H1 (cell line): ENCODE data around the gene VIT. TPM values are rescaled to one million over a fixed set of nuclear protein-coding genes. Genes with fewer than 3 reads are reported as not detected.

ENCODE experiments used
- CTCF ChIA-PET: fragments of 300-600 bp; sonication (Branson Sonifier 250); formaldehyde crosslinking; loops from one replicate; lab custom pipeline; 2021; ENCODE audit not compliant: partially characterized antibody; lab: Charles Lee
- POLR2A ChIA-PET: fragments of 300-600 bp; sonication (Branson Sonifier 250); formaldehyde crosslinking; loops from one replicate; lab custom pipeline; 2021; ENCODE audit warnings: inconsistent platforms; ENCODE audit not compliant: partially characterized antibody; lab: Charles Lee
- DNase-seq, 2 experiments: peaks; one replicate each; pipeline versions ENCODE4 v3.0.0 to v3.0.0-alpha.2; 2010 to 2022; ENCODE audit warnings: low spot score in 2 of 2, low read depth in 1 of 2, mixed read lengths in 1 of 2
- FAIRE-seq: peaks from 2 replicates; lab custom pipeline; 2011; peaks lifted over from hg19 to GRCh38; lab: Jason Lieb, UNC
- H2AFZ ChIP-seq: 2 replicates; pipeline ENCODE4 v1.8.1; 2012; ENCODE audit warnings: low read length, inconsistent platforms
- H2AK5ac ChIP-seq: 2 replicates; pipeline ENCODE4 v1.6.1; 2013; ENCODE audit warnings: low read depth, low read length
- H2BK120ac ChIP-seq: replicated peaks from 2 replicates; pipeline ENCODE3; 2013; ENCODE audit warnings: low read depth, low read length, inconsistent platforms
- H2BK12ac ChIP-seq: 2 replicates; pipeline ENCODE4 v1.6.1; 2013; ENCODE audit warnings: low read depth, low read length
- H2BK15ac ChIP-seq: 2 replicates; pipeline ENCODE4 v1.6.1; 2013; ENCODE audit warnings: low read length
- H2BK20ac ChIP-seq: 2 replicates; pipeline ENCODE4 v1.6.1; 2013; ENCODE audit warnings: low read length
- H2BK5ac ChIP-seq: 2 replicates; pipeline ENCODE4 v1.6.1; 2013; ENCODE audit warnings: low read depth, low read length
- H3K14ac ChIP-seq: 2 replicates; pipeline ENCODE4 v1.6.1; 2013; ENCODE audit warnings: inconsistent platforms; ENCODE audit not compliant: insufficient read length
- H3K18ac ChIP-seq: 2 replicates; pipeline ENCODE4 v1.6.1; 2013; ENCODE audit warnings: low read length; ENCODE audit errors: extremely low read depth
- H3K23ac ChIP-seq: 2 replicates; pipeline ENCODE4 v1.6.1; 2013; ENCODE audit warnings: inconsistent platforms; ENCODE audit not compliant: insufficient read length
- H3K23me2 ChIP-seq: 2 replicates; pipeline ENCODE4 v1.6.1; 2013; ENCODE audit warnings: low read depth, low read length
- H3K27ac ChIP-seq: 2 replicates; pipeline ENCODE4 v1.6.1; 2011; ENCODE audit warnings: low read depth, low read length, inconsistent platforms
- H3K27me3 ChIP-seq, 4 experiments: replicated peaks in 1 of 4; 1 replicate in 1 of 4; 2 replicates in 3 of 4; pipeline versions ENCODE4 v1.6.1 to v1.8.1; 2011 to 2013; ENCODE audit warnings: low read length in 3 of 4, mild to moderate bottlenecking in 3 of 4, inconsistent platforms in 2 of 4, mixed read lengths in 2 of 4, moderate library complexity in 1 of 4; ENCODE audit not compliant: control insufficient read depth in 3 of 4, insufficient read depth in 3 of 4; ENCODE audit errors: extremely low read depth in 1 of 4
- H3K36me3 ChIP-seq, 4 experiments: 2 replicates each; pipeline versions ENCODE4 v1.6.1 to v1.8.1; 2011 to 2013; ENCODE audit warnings: mild to moderate bottlenecking in 4 of 4, low read length in 3 of 4, moderate library complexity in 2 of 4, control low read depth in 1 of 4, inconsistent platforms in 1 of 4; ENCODE audit not compliant: insufficient read depth in 4 of 4, control insufficient read depth in 2 of 4
- H3K4ac ChIP-seq: replicated peaks from 2 replicates; pipeline ENCODE3; 2013; ENCODE audit warnings: low read length, low read depth, mixed read lengths, inconsistent platforms; ENCODE audit not compliant: insufficient read length
- H3K4me1 ChIP-seq, 4 experiments: replicated peaks in 1 of 4; 1 replicate in 1 of 4; 2 replicates in 3 of 4; pipeline versions ENCODE4 v1.6.1 to v1.8.1; 2011 to 2013; ENCODE audit warnings: low read length in 3 of 4, inconsistent platforms in 2 of 4, mixed read lengths in 1 of 4; ENCODE audit not compliant: insufficient read depth in 4 of 4, control insufficient read depth in 3 of 4
- H3K4me2 ChIP-seq, 2 experiments: 2 replicates each; pipeline versions ENCODE4 v1.6.1 to v1.8.1; 2011 to 2013; ENCODE audit warnings: low read depth in 2 of 2, low read length in 2 of 2, control low read depth in 1 of 2, inconsistent platforms in 1 of 2, mild to moderate bottlenecking in 1 of 2; ENCODE audit not compliant: insufficient read depth in 1 of 2
- H3K4me3 ChIP-seq, 4 experiments: fragments of 200-600, 300-600 bp in 1 of 4; sonication (generic), shearing (Covaris generic), sonication (Bioruptor Twin) in 1 of 4; 2 replicates each; pipeline versions ENCODE4 v1.5.1 to v1.8.1; 2011 to 2016; ENCODE audit warnings: low read length in 4 of 4, low read depth in 3 of 4, control low read depth in 2 of 4, inconsistent platforms in 2 of 4, mild to moderate bottlenecking in 2 of 4, mixed read lengths in 1 of 4, moderate library complexity in 1 of 4; ENCODE audit not compliant: insufficient read depth in 2 of 4; ENCODE audit errors: extremely low read depth in 1 of 4
- H3K56ac ChIP-seq: replicated peaks from 2 replicates; pipeline ENCODE3; 2013; ENCODE audit warnings: low read depth, mild to moderate bottlenecking, mixed read lengths, low read length, inconsistent platforms; ENCODE audit not compliant: insufficient read length
- H3K79me1 ChIP-seq: 2 replicates; pipeline ENCODE4 v1.6.1; 2013; ENCODE audit warnings: low read depth, low read length, control low read depth
- H3K79me2 ChIP-seq, 2 experiments: 2 replicates each; pipeline versions ENCODE4 v1.6.1 to v1.8.1; 2012 to 2013; ENCODE audit warnings: low read length in 2 of 2, mild to moderate bottlenecking in 2 of 2, inconsistent platforms in 1 of 2; ENCODE audit not compliant: insufficient read depth in 2 of 2, control insufficient read depth in 1 of 2
- H3K9ac ChIP-seq, 4 experiments: replicated peaks in 1 of 4; 1 replicate in 1 of 4; 2 replicates in 3 of 4; pipeline versions ENCODE4 v1.6.1 to v1.8.1; 2011 to 2013; ENCODE audit warnings: low read depth in 3 of 4, low read length in 3 of 4, control low read depth in 2 of 4, mild to moderate bottlenecking in 2 of 4, moderate library complexity in 2 of 4, inconsistent platforms in 1 of 4; ENCODE audit errors: extremely low read depth in 1 of 4
- H3K9me3 ChIP-seq, 2 experiments: 2 replicates each; pipeline versions ENCODE4 v1.6.1 to v1.8.1; 2012 to 2013; ENCODE audit warnings: mild to moderate bottlenecking in 2 of 2, moderate library complexity in 2 of 2, control low read depth in 1 of 2, inconsistent platforms in 1 of 2, low read depth in 1 of 2, low read length in 1 of 2, mixed read lengths in 1 of 2; ENCODE audit not compliant: insufficient read depth in 2 of 2
- H4K20me1 ChIP-seq, 2 experiments: replicated peaks in 1 of 2; 2 replicates each; pipeline versions ENCODE3 to v1.8.1; 2011 to 2013; ENCODE audit warnings: inconsistent platforms in 2 of 2, low read length in 2 of 2, mild to moderate bottlenecking in 1 of 2; ENCODE audit not compliant: insufficient read depth in 2 of 2, control insufficient read depth in 1 of 2
- H4K5ac ChIP-seq: 2 replicates; pipeline ENCODE4 v1.6.1; 2013; ENCODE audit warnings: low read length, low read depth, mixed read lengths, inconsistent platforms; ENCODE audit not compliant: insufficient read length
- H4K8ac ChIP-seq: 2 replicates; pipeline ENCODE4 v1.8.0; 2013; ENCODE audit warnings: mild to moderate bottlenecking, moderate library complexity, low read length, inconsistent platforms; ENCODE audit not compliant: insufficient read depth; ENCODE audit errors: extremely low read depth
- H4K91ac ChIP-seq: replicated peaks from 2 replicates; pipeline ENCODE3; 2013; ENCODE audit warnings: low read length, mixed read lengths, inconsistent platforms; ENCODE audit not compliant: insufficient read length
- ASH2L ChIP-seq: fragments of 200-600, 300-600 bp; sonication (generic); IDR thresholded peaks from one replicate; pipeline ENCODE4 v1.7.1; 2017; ENCODE audit warnings: low read length
- CHD1 ChIP-seq: IDR thresholded peaks from 2 replicates; pipeline ENCODE4 v1.6.1; 2012; ENCODE audit warnings: low read depth, low read length, improper control_type of control experiment
- EP300 ChIP-seq, 2 experiments: IDR thresholded peaks; 1 replicate in 1 of 2; 2 replicates in 1 of 2; pipeline ENCODE4 v1.6.1; 2011 to 2012; ENCODE audit warnings: low read depth in 2 of 2, low read length in 2 of 2, mild to moderate bottlenecking in 2 of 2, borderline replicate concordance in 1 of 2, inconsistent platforms in 1 of 2, moderate library complexity in 1 of 2
- HDAC2 ChIP-seq, 2 experiments: fragments of 300-600 bp in 1 of 2; sonication (generic) in 1 of 2; IDR thresholded peaks; 2 replicates each; pipeline ENCODE4 v1.6.1; 2011 to 2012; ENCODE audit warnings: low read depth in 2 of 2, low read length in 2 of 2, mild to moderate bottlenecking in 2 of 2, moderate library complexity in 2 of 2, borderline replicate concordance in 1 of 2, inconsistent platforms in 1 of 2
- RBBP5 ChIP-seq: IDR thresholded peaks from 2 replicates; pipeline ENCODE4 v1.7.1; 2012; ENCODE audit warnings: low read depth, mild to moderate bottlenecking, inconsistent platforms, low read length, moderate library complexity, borderline replicate concordance
- RFX5 ChIP-seq: IDR thresholded peaks from 2 replicates; pipeline ENCODE4 v1.6.1; 2011; ENCODE audit warnings: low read depth, low read length, improper control_type of control experiment, borderline replicate concordance
- SIRT6 ChIP-seq: IDR thresholded peaks from one replicate; pipeline ENCODE4 v1.7.1; 2012; ENCODE audit warnings: low read length, inconsistent platforms
- TBP ChIP-seq: IDR thresholded peaks from 2 replicates; pipeline ENCODE4 v1.6.1; 2011; ENCODE audit warnings: low read depth, low read length, improper control_type of control experiment
- WGBS, 2 experiments: shearing (Covaris generic) in 1 of 2; methylation state at CpG; one replicate each; pipeline versions ENCODE4 v1.1.6 to v1.1.7; 2013 to 2015; ENCODE audit warnings: low lambda C conversion rate in 2 of 2, mixed read lengths in 2 of 2, inconsistent platforms in 1 of 2, low coverage in 1 of 2, missing lambda C conversion rate in 1 of 2; ENCODE audit not compliant: insufficient replicate concordance in 2 of 2, insufficient coverage in 1 of 2, insufficient read length in 1 of 2; ENCODE audit errors: extremely low coverage in 1 of 2, missing lambda C conversion rate in 1 of 2; 5-methylcytosine and 5-hydroxymethylcytosine counted together
- polyA plus RNA-seq, 7 experiments: library from polyadenylated mRNA; depleted of rRNA in 3 of 7; stranded (reverse) in 5 of 7; unstranded in 2 of 7; fragments of >200 nt in 5 of 7; fragments of 200-250 nt in 2 of 7; gene quantifications; 1 replicate in 5 of 7; 2 replicates in 1 of 7; 4 replicates in 1 of 7; pipeline versions ENCODE4 v1.2.1 to v1.2.3, GENCODE V29; 2011 to 2013; ENCODE audit warnings: missing spikeins in 2 of 7, mixed read lengths in 2 of 7
- total RNA-seq: library from RNA; stranded (reverse); fragmentation: NEBNext Ultra II Directional; extraction: Animal tissue kit (Norgen Biotek cat#: 25700); gene quantifications from 2 replicates; pipeline ENCODE4 v1.2.1, GENCODE V29; 2021
- TF ChIP-seq, protein P1 (sequence below): IDR thresholded peaks from 2 replicates; pipeline ENCODE4 v1.6.1; 2011; ENCODE audit warnings: low read length, improper control_type of control experiment
- TF ChIP-seq, protein P2 (sequence below): IDR thresholded peaks from 2 replicates; pipeline ENCODE4 v1.6.1; 2011; ENCODE audit warnings: low read depth, mild to moderate bottlenecking, low read length; ENCODE audit not compliant: insufficient read depth

The VIT gene
- total and polyA plus RNA-seq, 2 of the 8 experiments (the other 6 are each of a cell fraction or from before 2014, with no cell fraction given), result 0.03 TPM; not detected in 1

DNA sequence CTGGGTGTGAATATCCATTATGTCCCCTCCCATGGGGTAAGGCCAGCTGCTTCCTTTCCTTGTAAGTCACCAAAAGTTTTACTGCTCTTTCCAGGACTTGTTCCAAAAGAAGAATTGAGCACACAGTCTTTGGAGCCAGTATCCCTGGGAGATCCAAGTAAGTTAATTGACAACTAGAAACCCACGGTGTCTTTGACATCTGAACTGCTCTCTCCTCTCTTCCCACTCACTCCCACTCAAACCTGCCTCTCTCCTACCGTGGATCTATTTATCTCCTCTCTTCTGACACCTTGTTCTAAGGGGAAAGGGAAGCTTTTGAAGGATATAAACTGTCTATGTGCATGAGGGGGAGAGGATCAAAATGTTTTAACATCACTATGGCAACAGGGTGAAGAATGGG is 86.7 kb downstream of the VIT start:
- no peak overlapping the region for H3K27ac ChIP-seq
- no peak overlapping the region for H4K5ac ChIP-seq
- no peak overlapping the region for H2BK12ac ChIP-seq
- POLR2A ChIA-PET, result no interaction called here
- no peak overlapping the region; the same call in 1 of the 2 replicates for H3K18ac ChIP-seq
- no peak overlapping the region for H2BK15ac ChIP-seq
- H2BK20ac ChIP-seq, result no peak overlapping the region
- no peaks in the 10 kb centered on the region for H3K36me3 ChIP-seq
- WGBS, 2 experiments, result 57% methylated on average over 2 of the region's 2 CpGs; no CpG with 5 or more reads in 1 of the 2 experiments
- no peaks in the 10 kb centered on the region for H3K27me3 ChIP-seq
- H2AK5ac ChIP-seq, result no peak overlapping the region; the same call in 1 of the 2 replicates
- no peaks in the 10 kb centered on the region for H3K9me3 ChIP-seq
- H2AFZ ChIP-seq, result no peak overlapping the region
- no peak overlapping the region for H3K4me3 ChIP-seq
- no peak overlapping the region for H3K56ac ChIP-seq
- no peak overlapping the region for H3K23ac ChIP-seq
- no peaks in the 10 kb centered on the region for H3K79me2 ChIP-seq
- H4K8ac ChIP-seq, result no peak overlapping the region
- H4K91ac ChIP-seq, result no peak overlapping the region
- FAIRE-seq (no peak), DNase-seq (no peak)
- no peaks in the 10 kb centered on the region for H3K23me2 ChIP-seq
- H3K4me2 ChIP-seq, result no peak overlapping the region
- no peak overlapping the region for H2BK5ac ChIP-seq
- no peak overlapping the region for H3K9ac ChIP-seq
- H4K20me1 ChIP-seq, result no peaks in the 10 kb centered on the region
- peaks cover 0 to 11% (median 5%) of the 10 kb centered on the region in 4 experiments; a peak in 5 of 7 replicates for H3K4me1 ChIP-seq
- no peaks in the 10 kb centered on the region for H3K79me1 ChIP-seq
- CTCF ChIA-PET, result interaction anchor here (1.7 to 12.5 kb wide), 5 partner anchors 9 to 29 kb away, joined by 4 to 110 read pairs (median 57); no protein-coding TSS in a partner anchor
- H3K4ac ChIP-seq, result no peak overlapping the region
- no peak overlapping the region for H2BK120ac ChIP-seq
- TF ChIP-seq CHD1, result no peak
- no peak for TF ChIP-seq ASH2L
- TF ChIP-seq EP300 (IDR thresholded peaks at IDR 0.05; ENCODE audit: borderline replicate concordance in 1 of 2, low read depth in 2 of 2, low read length in 2 of 2), result no peak
- TF ChIP-seq SIRT6, result no peak
- TF ChIP-seq RFX5, result no peak
- no peak for TF ChIP-seq RBBP5
- TF ChIP-seq, protein P1, sequence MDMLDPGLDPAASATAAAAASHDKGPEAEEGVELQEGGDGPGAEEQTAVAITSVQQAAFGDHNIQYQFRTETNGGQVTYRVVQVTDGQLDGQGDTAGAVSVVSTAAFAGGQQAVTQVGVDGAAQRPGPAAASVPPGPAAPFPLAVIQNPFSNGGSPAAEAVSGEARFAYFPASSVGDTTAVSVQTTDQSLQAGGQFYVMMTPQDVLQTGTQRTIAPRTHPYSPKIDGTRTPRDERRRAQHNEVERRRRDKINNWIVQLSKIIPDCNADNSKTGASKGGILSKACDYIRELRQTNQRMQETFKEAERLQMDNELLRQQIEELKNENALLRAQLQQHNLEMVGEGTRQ, result no peak
- TF ChIP-seq, protein P2, sequence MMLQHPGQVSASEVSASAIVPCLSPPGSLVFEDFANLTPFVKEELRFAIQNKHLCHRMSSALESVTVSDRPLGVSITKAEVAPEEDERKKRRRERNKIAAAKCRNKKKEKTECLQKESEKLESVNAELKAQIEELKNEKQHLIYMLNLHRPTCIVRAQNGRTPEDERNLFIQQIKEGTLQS, result no peak
- no peak for TF ChIP-seq TBP
- TF ChIP-seq HDAC2 (IDR thresholded peaks at IDR 0.05; ENCODE audit: borderline replicate concordance in 1 of 2, low read depth in 2 of 2, low read length in 2 of 2), result no peak
- no peak overlapping the region for H3K14ac ChIP-seq
